ENCODE measurements around the gene HYAL3.

HYAL3 gene

GRCh38 chr3:50266836-50267235, 32.4 kb downstream of the HYAL3 start:
- no peak for DNase-seq (ENCODE audit: low spot score)
- TF ChIP-seq, protein P1, sequence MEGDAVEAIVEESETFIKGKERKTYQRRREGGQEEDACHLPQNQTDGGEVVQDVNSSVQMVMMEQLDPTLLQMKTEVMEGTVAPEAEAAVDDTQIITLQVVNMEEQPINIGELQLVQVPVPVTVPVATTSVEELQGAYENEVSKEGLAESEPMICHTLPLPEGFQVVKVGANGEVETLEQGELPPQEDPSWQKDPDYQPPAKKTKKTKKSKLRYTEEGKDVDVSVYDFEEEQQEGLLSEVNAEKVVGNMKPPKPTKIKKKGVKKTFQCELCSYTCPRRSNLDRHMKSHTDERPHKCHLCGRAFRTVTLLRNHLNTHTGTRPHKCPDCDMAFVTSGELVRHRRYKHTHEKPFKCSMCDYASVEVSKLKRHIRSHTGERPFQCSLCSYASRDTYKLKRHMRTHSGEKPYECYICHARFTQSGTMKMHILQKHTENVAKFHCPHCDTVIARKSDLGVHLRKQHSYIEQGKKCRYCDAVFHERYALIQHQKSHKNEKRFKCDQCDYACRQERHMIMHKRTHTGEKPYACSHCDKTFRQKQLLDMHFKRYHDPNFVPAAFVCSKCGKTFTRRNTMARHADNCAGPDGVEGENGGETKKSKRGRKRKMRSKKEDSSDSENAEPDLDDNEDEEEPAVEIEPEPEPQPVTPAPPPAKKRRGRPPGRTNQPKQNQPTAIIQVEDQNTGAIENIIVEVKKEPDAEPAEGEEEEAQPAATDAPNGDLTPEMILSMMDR (IDR thresholded peaks at IDR 0.05; ENCODE audit: extremely low read depth, insufficient read depth, missing control alignments): no peak
- in situ Hi-C loops (cut with MboI; ENCODE audit: low pct_unique_long_range_greater_than_20kb, low sequenced_read_pairs, unreplicated experiment): no loop called here

DNA sequence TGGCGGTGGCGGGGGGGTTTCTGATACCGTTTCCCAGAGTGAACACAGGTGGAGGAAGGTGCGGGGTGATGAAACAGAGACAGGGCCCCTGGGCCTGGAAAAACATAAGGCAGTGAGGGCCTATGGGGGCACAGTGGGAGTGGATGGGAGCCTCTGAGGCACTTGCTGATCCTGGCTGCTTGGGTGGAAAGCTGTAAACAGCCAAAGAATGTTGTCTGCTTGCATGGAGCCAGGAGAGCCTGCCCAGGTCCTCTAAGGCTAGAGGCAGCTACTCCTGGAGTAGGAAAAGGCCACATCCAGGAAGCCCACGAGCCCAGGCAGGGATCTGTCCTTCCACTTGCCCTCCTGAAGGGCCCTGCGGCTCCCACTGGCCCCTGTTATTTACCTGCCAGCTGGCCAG, 33.2 kb downstream of the HYAL3 start:
- in situ Hi-C loops (cut with MboI; ENCODE audit: low pct_unique_long_range_greater_than_20kb, low sequenced_read_pairs, unreplicated experiment): no loop called here
- TF ChIP-seq, protein P1 (IDR thresholded peaks at IDR 0.05; ENCODE audit: extremely low read depth, insufficient read depth, missing control alignments): no peak
- no peak for DNase-seq (ENCODE audit: low spot score)

DNA sequence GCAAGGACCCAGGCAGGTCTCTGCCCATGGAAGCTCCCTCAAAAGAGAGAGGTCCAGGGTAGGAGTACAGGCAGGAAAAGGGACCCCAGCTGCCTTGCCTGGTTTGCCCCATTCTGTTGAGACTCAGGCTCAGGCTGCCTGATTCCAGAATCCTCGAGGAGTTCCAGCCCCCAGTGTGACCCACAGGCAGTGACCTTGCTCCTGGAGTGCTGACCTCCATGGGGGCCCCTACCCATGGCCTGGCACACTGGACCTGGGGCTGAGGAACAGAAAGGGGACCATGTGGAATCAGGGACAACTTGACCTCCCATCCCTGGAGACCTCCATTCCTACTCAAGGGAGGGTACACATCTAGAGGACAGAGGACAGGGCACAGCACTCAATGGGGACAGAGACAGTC, 33.6 kb downstream of the HYAL3 start:
- DNase-seq (ENCODE audit: low spot score): no peak
- in situ Hi-C loops (cut with MboI; ENCODE audit: low pct_unique_long_range_greater_than_20kb, low sequenced_read_pairs, unreplicated experiment): no loop called here
- TF ChIP-seq, protein P1 (IDR thresholded peaks at IDR 0.05; ENCODE audit: extremely low read depth, insufficient read depth, missing control alignments): no peak

- no peak for DNase-seq (ENCODE audit: low spot score)
- TF ChIP-seq, protein P1 (IDR thresholded peaks at IDR 0.05; ENCODE audit: extremely low read depth, insufficient read depth, missing control alignments): no peak
- in situ Hi-C loops (cut with MboI; ENCODE audit: low pct_unique_long_range_greater_than_20kb, low sequenced_read_pairs, unreplicated experiment): no loop called here
These were observed 34.2 kb downstream of the HYAL3 start for GRCh38 chr3:50264964-50265485.

DNA sequence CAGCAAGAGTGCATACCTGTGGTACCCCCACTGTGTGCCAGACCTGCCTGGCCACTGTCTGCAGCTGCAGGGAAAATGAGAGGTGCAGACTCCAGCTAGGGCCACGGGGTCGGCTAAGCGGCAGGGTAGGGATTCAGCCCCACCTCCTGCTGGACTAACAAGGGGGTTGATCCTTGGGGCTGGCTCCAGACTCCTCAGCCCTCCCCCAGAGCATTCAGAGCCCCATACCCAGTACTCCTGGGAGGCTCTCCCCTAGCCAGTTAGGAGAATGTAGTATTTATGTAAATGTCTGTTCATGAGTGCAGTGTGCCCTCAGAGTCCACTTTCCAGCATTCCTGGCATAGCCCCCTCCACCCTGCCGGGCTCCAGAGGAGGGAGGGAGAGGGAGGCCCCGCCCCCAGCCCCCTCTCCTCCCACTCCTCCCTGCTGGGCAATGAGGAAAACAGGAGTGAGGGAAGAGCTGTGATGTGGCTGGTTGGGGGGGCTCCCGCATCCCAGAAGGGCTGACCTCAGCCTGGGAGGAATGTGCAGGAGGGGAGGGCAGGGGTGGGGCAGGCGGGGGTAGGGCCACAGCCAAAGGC, 34.7 kb downstream of the HYAL3 start:
- TF ChIP-seq, protein P1 (IDR thresholded peaks at IDR 0.05; ENCODE audit: extremely low read depth, insufficient read depth, missing control alignments): no peak
- no peak for DNase-seq (ENCODE audit: low spot score)
- in situ Hi-C loops (cut with MboI; ENCODE audit: low pct_unique_long_range_greater_than_20kb, low sequenced_read_pairs, unreplicated experiment): no loop called here

DNA sequence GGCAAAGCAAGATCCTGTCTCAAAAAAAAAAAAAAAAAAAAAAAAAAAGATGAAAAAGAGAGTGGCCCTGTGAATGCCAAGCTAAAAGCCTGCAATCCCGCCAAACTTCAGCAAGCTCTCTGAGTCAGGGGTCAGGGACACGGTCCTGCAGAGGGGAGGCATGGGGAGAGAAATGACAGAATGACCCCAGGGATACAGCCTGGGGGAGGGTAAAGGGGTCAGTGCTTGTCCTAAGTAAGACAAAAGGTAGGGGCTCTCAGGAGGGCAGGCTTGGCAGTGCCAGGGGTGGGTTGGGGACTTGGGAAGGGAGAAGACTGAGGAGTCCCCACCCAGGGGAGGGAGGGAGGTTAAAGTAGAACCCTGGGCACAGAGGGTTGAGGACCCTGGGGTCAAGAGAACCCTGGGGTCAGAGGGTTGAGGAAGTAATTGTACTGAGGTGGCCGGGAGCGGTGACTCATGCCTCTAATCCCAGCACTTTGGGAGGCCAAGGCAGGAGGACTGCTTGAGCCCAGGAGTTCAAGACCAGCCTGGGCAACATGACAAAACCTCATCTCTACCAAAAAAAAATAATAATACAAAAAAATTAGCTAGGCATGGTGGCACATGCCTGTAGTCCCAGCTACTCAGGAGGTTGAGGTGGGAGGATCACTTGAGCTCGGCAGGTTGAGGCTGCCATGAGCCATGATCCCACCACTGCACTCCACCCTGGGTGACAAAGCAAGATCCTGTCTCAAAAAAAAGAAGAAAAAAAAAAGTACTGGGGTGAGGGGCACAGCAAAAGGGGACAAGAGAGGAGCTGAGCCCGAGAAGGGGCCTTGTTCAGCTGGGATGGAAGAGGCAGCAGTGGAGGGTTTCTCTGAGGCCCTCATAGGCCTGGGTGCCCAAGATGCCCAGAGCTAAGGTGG, 35.5 kb downstream of the HYAL3 start:
- in situ Hi-C loops (cut with MboI; ENCODE audit: low pct_unique_long_range_greater_than_20kb, low sequenced_read_pairs, unreplicated experiment): no loop called here
- TF ChIP-seq, protein P1 (IDR thresholded peaks at IDR 0.05; ENCODE audit: extremely low read depth, insufficient read depth, missing control alignments): no peak
- no peak for DNase-seq (ENCODE audit: low spot score)

Data from GM13977 (cell line).